H9 (cell line): Measurements from ENCODE around the gene ERICH6B. TPM values are rescaled to one million over a fixed set of nuclear protein-coding genes. Genes with fewer than 3 reads are reported as not detected.

Experiments used
- DNase-seq: peaks from one replicate; pipeline ENCODE4 v3.0.0-alpha.2; 2017
- H2AFZ ChIP-seq: one replicate; pipeline ENCODE4 v1.6.1; 2013; ENCODE audit warnings: mild to moderate bottlenecking, low read length, control low read depth, moderate library complexity
- H2AK5ac ChIP-seq: 2 replicates; pipeline ENCODE4 v1.6.1; 2013; ENCODE audit warnings: low read length, control low read depth, mixed read lengths; ENCODE audit not compliant: insufficient read length
- H2BK120ac ChIP-seq: one replicate; pipeline ENCODE4 v1.6.1; 2013; ENCODE audit warnings: low read depth, mild to moderate bottlenecking, low read length, control low read depth, inconsistent platforms; ENCODE audit not compliant: poor library complexity, severe bottlenecking
- H2BK12ac ChIP-seq: 2 replicates; pipeline ENCODE4 v1.6.1; 2013; ENCODE audit warnings: low read length, control low read depth, mixed read lengths, low read depth; ENCODE audit not compliant: insufficient read length
- H2BK15ac ChIP-seq: 2 replicates; pipeline ENCODE4 v1.6.1; 2013; ENCODE audit warnings: low read depth, low read length, control low read depth
- H2BK20ac ChIP-seq: one replicate; pipeline ENCODE4 v1.6.1; 2013; ENCODE audit warnings: low read depth, mild to moderate bottlenecking, low read length, control low read depth, inconsistent platforms; ENCODE audit not compliant: poor library complexity, severe bottlenecking
- H2BK5ac ChIP-seq: 2 replicates; pipeline ENCODE4 v1.6.1; 2013; ENCODE audit warnings: low read length, control low read depth, mixed read lengths; ENCODE audit not compliant: insufficient read length
- H3K14ac ChIP-seq: 2 replicates; pipeline ENCODE4 v1.6.1; 2013; ENCODE audit warnings: low read length, control low read depth; ENCODE audit not compliant: insufficient read depth
- H3K18ac ChIP-seq: 2 replicates; pipeline ENCODE4 v1.6.1; 2013; ENCODE audit warnings: low read depth, mild to moderate bottlenecking, mixed read lengths, low read length, control low read depth; ENCODE audit not compliant: insufficient read length
- H3K23ac ChIP-seq: 2 replicates; pipeline ENCODE4 v1.6.1; 2013; ENCODE audit warnings: low read length, control low read depth, mixed read lengths, low read depth; ENCODE audit not compliant: insufficient read length
- H3K23me2 ChIP-seq: 2 replicates; pipeline ENCODE4 v1.6.1; 2013; ENCODE audit warnings: low read depth, mild to moderate bottlenecking, mixed read lengths, low read length, control low read depth; ENCODE audit not compliant: insufficient read length, poor library complexity, severe bottlenecking
- H3K27ac ChIP-seq: 2 replicates; pipeline ENCODE4 v1.5.1; 2013; ENCODE audit warnings: low read length, control low read depth, mixed read lengths, low read depth; ENCODE audit not compliant: insufficient read length
- H3K27me3 ChIP-seq: 2 replicates; pipeline ENCODE4 v1.6.1; 2013; ENCODE audit warnings: low read length, control low read depth, inconsistent platforms; ENCODE audit not compliant: insufficient read depth
- H3K4ac ChIP-seq: 2 replicates; pipeline ENCODE4 v1.6.1; 2013; ENCODE audit warnings: low read depth, mild to moderate bottlenecking, control low read depth, inconsistent platforms, low read length, moderate library complexity
- H3K4me1 ChIP-seq: 2 replicates; pipeline ENCODE4 v1.6.1; 2013; ENCODE audit warnings: low read length, control low read depth, inconsistent platforms; ENCODE audit not compliant: insufficient read depth
- H3K4me2 ChIP-seq: 2 replicates; pipeline ENCODE4 v1.6.1; 2013; ENCODE audit warnings: low read length, control low read depth, mixed read lengths; ENCODE audit not compliant: insufficient read length, insufficient read depth
- H3K56ac ChIP-seq: 2 replicates; pipeline ENCODE4 v1.6.1; 2013; ENCODE audit warnings: low read depth, mild to moderate bottlenecking, mixed read lengths, low read length, control low read depth; ENCODE audit not compliant: insufficient read length
- H3K79me1 ChIP-seq: 2 replicates; pipeline ENCODE4 v1.6.1; 2013; ENCODE audit warnings: low read depth, mild to moderate bottlenecking, moderate library complexity, low read length, control low read depth, inconsistent platforms; ENCODE audit not compliant: insufficient read depth, poor library complexity, severe bottlenecking
- H3K79me2 ChIP-seq: 2 replicates; pipeline ENCODE4 v1.6.1; 2013; ENCODE audit warnings: low read length, control low read depth, inconsistent platforms; ENCODE audit not compliant: insufficient read depth
- H3K9ac ChIP-seq: 2 replicates; pipeline ENCODE4 v1.6.1; 2013; ENCODE audit warnings: low read length, control low read depth, mixed read lengths; ENCODE audit not compliant: insufficient read length; ENCODE audit errors: extremely low read depth
- H3K9me3 ChIP-seq: one replicate; pipeline ENCODE4 v1.6.1; 2013; ENCODE audit warnings: low read depth, low read length, inconsistent platforms; ENCODE audit not compliant: control insufficient read depth
- H3T11ph ChIP-seq: one replicate; pipeline ENCODE4 v1.6.1; 2013; ENCODE audit warnings: mild to moderate bottlenecking, low read length, control low read depth, inconsistent platforms
- H4K20me1 ChIP-seq: one replicate; pipeline ENCODE4 v1.6.1; 2013; ENCODE audit not compliant: control insufficient read depth, insufficient read length, insufficient read depth
- H4K5ac ChIP-seq: 2 replicates; pipeline ENCODE4 v1.6.1; 2013; ENCODE audit warnings: low read depth, mild to moderate bottlenecking, mixed read lengths, low read length, control low read depth; ENCODE audit not compliant: insufficient read length
- H4K8ac ChIP-seq: replicated peaks from 2 replicates; pipeline ENCODE4 v1.6.1; 2013; ENCODE audit warnings: low read length, control low read depth, mixed read lengths, low read depth; ENCODE audit not compliant: insufficient read length
- H4K91ac ChIP-seq: 2 replicates; pipeline ENCODE4 v1.6.1; 2013; ENCODE audit warnings: low read depth, mild to moderate bottlenecking, moderate library complexity, mixed read lengths, low read length, control low read depth; ENCODE audit not compliant: insufficient read length
- H3K27ac Mint-ChIP-seq, 3 experiments: 2 replicates in 2 of 3; 3 replicates in 1 of 3; pipeline ENCODE4 v1.8.0; 2020 to 2021; ENCODE audit warnings: mixed read lengths in 3 of 3, mild to moderate bottlenecking in 1 of 3, moderate library complexity in 1 of 3
- H3K27me3 Mint-ChIP-seq: 2 replicates; pipeline ENCODE4 v1.8.0; 2021; ENCODE audit warnings: low read depth, mild to moderate bottlenecking, moderate library complexity, mixed read lengths
- H3K36me3 Mint-ChIP-seq, 3 experiments: 2 replicates in 2 of 3; 3 replicates in 1 of 3; pipeline ENCODE4 v1.8.0; 2020 to 2021; ENCODE audit warnings: low read depth in 3 of 3, mixed read lengths in 3 of 3; ENCODE audit not compliant: insufficient read depth in 1 of 3
- H3K4me1 Mint-ChIP-seq, 2 experiments: 2 replicates each; pipeline ENCODE4 v1.8.0; 2020; ENCODE audit warnings: mixed read lengths in 2 of 2
- H3K4me3 Mint-ChIP-seq, 2 experiments: 2 replicates in 1 of 2; 3 replicates in 1 of 2; pipeline ENCODE4 v1.8.0; 2020 to 2021; ENCODE audit warnings: mild to moderate bottlenecking in 2 of 2, mixed read lengths in 2 of 2, moderate library complexity in 1 of 2
- H3K9me3 Mint-ChIP-seq, 2 experiments: 2 replicates in 1 of 2; 3 replicates in 1 of 2; pipeline ENCODE4 v1.8.0; 2020; ENCODE audit warnings: mild to moderate bottlenecking in 2 of 2, mixed read lengths in 2 of 2, moderate library complexity in 1 of 2
- CTCF ChIP-seq: fragments of 200-600 bp; sonication (generic); conservative IDR thresholded peaks from 3 replicates; pipeline ENCODE4 v1.8.0; 2021; ENCODE audit warnings: antibody characterized with exemption, mild to moderate bottlenecking
- WGBS: extraction: QIAGEN DNeasy Blood & Tissue Kit; methylation state at CpG from one replicate; pipeline ENCODE4 v1.1.7; 2013; ENCODE audit warnings: missing lambda C conversion rate, low lambda C conversion rate, mixed read lengths; ENCODE audit not compliant: insufficient read length; ENCODE audit errors: extremely low coverage; 5-methylcytosine and 5-hydroxymethylcytosine counted together
- total RNA-seq: library from RNA; stranded (reverse); gene quantifications from 2 replicates; pipeline ENCODE4 v1.2.1, GENCODE V29; 2021

The ERICH6B gene
- total RNA-seq, 1 experiment from 2014 or later, result not detected

- H3K23ac ChIP-seq, result no peak overlapping the region
- Mint-ChIP-seq H3K4me3 (no peak overlapping the region), H3K27me3 (no peaks in the 10 kb centered on the region), H3K36me3 (peaks cover 9 to 45% (median 44%) of the 10 kb centered on the region in 3 experiments; a peak in 6 of 7 replicates), H3K4me1 (peaks cover 12 to 19% of the 10 kb centered on the region in 2 experiments), H3K9me3 (no peaks in the 10 kb centered on the region), H3K27ac (no peak overlapping the region)
- H3K27ac ChIP-seq, result no peak overlapping the region
- H2BK120ac ChIP-seq, result no peak overlapping the region
- H4K20me1 ChIP-seq, result no peaks in the 10 kb centered on the region
- no peaks in the 10 kb centered on the region for H3K23me2 ChIP-seq
- no peak overlapping the region for H3T11ph ChIP-seq
- H3K18ac ChIP-seq, result no peak overlapping the region
- H3K79me2 ChIP-seq, result no peaks in the 10 kb centered on the region
- H3K4me2 ChIP-seq, result no peak overlapping the region
- H2BK20ac ChIP-seq, result no peak overlapping the region
- WGBS, result no CpG with 5 or more reads among the region's 3 CpGs
- H4K5ac ChIP-seq, result no peak overlapping the region
- no peak overlapping the region for H3K14ac ChIP-seq
- no peak overlapping the region for H3K4ac ChIP-seq
- H2BK5ac ChIP-seq, result no peak overlapping the region
- H2BK15ac ChIP-seq, result no peak overlapping the region
- no peaks in the 10 kb centered on the region for H3K4me1 ChIP-seq
- H2AK5ac ChIP-seq, result no peak overlapping the region
- H2AFZ ChIP-seq, result no peak overlapping the region
- H3K9me3 ChIP-seq, result no peaks in the 10 kb centered on the region
- H4K91ac ChIP-seq, result no peak overlapping the region
- no peak overlapping the region for H2BK12ac ChIP-seq
- DNase-seq, result no peak
- no peaks in the 10 kb centered on the region for H3K27me3 ChIP-seq
- TF ChIP-seq CTCF, result no peak
- no peak overlapping the region for H4K8ac ChIP-seq
- no peak overlapping the region for H3K56ac ChIP-seq
- no peaks in the 10 kb centered on the region for H3K79me1 ChIP-seq
- H3K9ac ChIP-seq, result no peak overlapping the region
Observed at GRCh38 chr13:45529758-45530157, 85.8 kb downstream of the ERICH6B start.
